IMR-90 (cell line): ENCODE results near the gene SLC66A2. TPM values are rescaled to one million over a fixed set of nuclear protein-coding genes. Genes with fewer than 3 reads are reported as not detected.

Source experiments
- ATAC-seq: fragments of 200-7000 bp; cut with Tn5 transposase; 2 replicates; pipeline ENCODE4 v1.9.1; 2020; ENCODE audit warnings: low read depth, mild to moderate bottlenecking, moderate library complexity
- BruUV-seq: library from RNA; stranded (reverse); fragments of 400-500 nt; replicated peaks from 2 replicates; lab custom pipeline; 2021; lab: Mats Ljungman, UMichigan
- CTCF ChIA-PET: fragments of 300-600 bp; formaldehyde crosslinking; extraction: SDS; loops from one replicate; lab custom pipeline; 2021; ENCODE audit warnings: antibody characterized with exemption; lab: Yijun Ruan, JAX
- POLR2A ChIA-PET: fragments of 300-600 bp; sonication (Branson Sonifier 250); formaldehyde crosslinking; loops from one replicate; lab custom pipeline; 2022; ENCODE audit warnings: antibody characterized with exemption; ENCODE audit not compliant: unreplicated experiment; lab: Charles Lee
- DNase-seq: peaks from one replicate; pipeline ENCODE4 v3.0.0; 2013
- H2AFZ ChIP-seq: replicated peaks from 2 replicates; pipeline ENCODE3; 2013; ENCODE audit warnings: low read length, mild to moderate bottlenecking; ENCODE audit not compliant: poor library complexity
- H2AK5ac ChIP-seq: 2 replicates; pipeline ENCODE4 v1.6.1; 2013; ENCODE audit warnings: low read depth, low read length, inconsistent platforms
- H2AK9ac ChIP-seq: replicated peaks from 2 replicates; pipeline ENCODE3; 2013; ENCODE audit warnings: mild to moderate bottlenecking, low read depth, low read length, moderate library complexity; ENCODE audit not compliant: poor library complexity
- H2BK120ac ChIP-seq: 2 replicates; pipeline ENCODE4 v1.6.1; 2013; ENCODE audit warnings: low read depth, low read length, inconsistent platforms
- H2BK15ac ChIP-seq: 3 replicates; pipeline ENCODE4 v1.6.1; 2013; ENCODE audit warnings: low read depth, low read length, inconsistent platforms
- H2BK20ac ChIP-seq: 2 replicates; pipeline ENCODE4 v1.6.1; 2013; ENCODE audit warnings: low read depth, mild to moderate bottlenecking, inconsistent platforms, low read length, moderate library complexity
- H2BK5ac ChIP-seq: 2 replicates; pipeline ENCODE4 v1.6.1; 2013; ENCODE audit warnings: mild to moderate bottlenecking, low read depth, low read length, inconsistent platforms; ENCODE audit not compliant: poor library complexity, severe bottlenecking
- H3K14ac ChIP-seq: replicated peaks from 2 replicates; pipeline ENCODE4 v1.6.1; 2013; ENCODE audit warnings: low read depth, low read length, inconsistent platforms
- H3K18ac ChIP-seq: 2 replicates; pipeline ENCODE4 v1.6.1; 2013; ENCODE audit warnings: low read depth, low read length, control low read depth
- H3K23ac ChIP-seq: 2 replicates; pipeline ENCODE4 v1.6.1; 2013; ENCODE audit warnings: low read depth, low read length, inconsistent platforms
- H3K27ac ChIP-seq: 2 replicates; pipeline ENCODE4 v1.5.1; 2013; ENCODE audit warnings: mild to moderate bottlenecking, control low read depth, low read length; ENCODE audit not compliant: insufficient read depth
- H3K27me3 ChIP-seq: 2 replicates; pipeline ENCODE4 v1.6.1; 2013; ENCODE audit warnings: low read length; ENCODE audit not compliant: control insufficient read depth, insufficient read depth
- H3K36me3 ChIP-seq: 2 replicates; pipeline ENCODE4 v1.6.1; 2013; ENCODE audit warnings: low read length, mixed read lengths; ENCODE audit not compliant: control insufficient read depth, insufficient read depth
- H3K4ac ChIP-seq: 2 replicates; pipeline ENCODE4 v1.6.1; 2013; ENCODE audit warnings: low read depth, low read length, inconsistent platforms
- H3K4me1 ChIP-seq: 2 replicates; pipeline ENCODE4 v1.6.1; 2013; ENCODE audit warnings: low read length, mixed read lengths; ENCODE audit not compliant: control insufficient read depth, insufficient read depth
- H3K4me2 ChIP-seq: 2 replicates; pipeline ENCODE4 v1.6.1; 2013; ENCODE audit warnings: low read depth, mild to moderate bottlenecking, control low read depth, low read length, moderate library complexity
- H3K4me3 ChIP-seq: 2 replicates; pipeline ENCODE4 v1.5.1; 2013; ENCODE audit warnings: low read depth, mild to moderate bottlenecking, control low read depth, low read length, moderate library complexity; ENCODE audit not compliant: insufficient read depth
- H3K56ac ChIP-seq: 2 replicates; pipeline ENCODE4 v1.6.1; 2013; ENCODE audit warnings: low read length, inconsistent platforms; ENCODE audit not compliant: insufficient read depth; ENCODE audit errors: extremely low read depth
- H3K79me1 ChIP-seq, 2 experiments: 2 replicates each; pipeline ENCODE4 v1.6.1; 2013; ENCODE audit warnings: low read length in 2 of 2, inconsistent platforms in 1 of 2, low read depth in 1 of 2
- H3K9ac ChIP-seq: 2 replicates; pipeline ENCODE4 v1.6.1; 2013; ENCODE audit warnings: low read depth, low read length, control low read depth
- H3K9me1 ChIP-seq: 2 replicates; pipeline ENCODE4 v1.6.1; 2013; ENCODE audit warnings: low read length, inconsistent platforms; ENCODE audit not compliant: insufficient read depth
- H3K9me3 ChIP-seq: 2 replicates; pipeline ENCODE4 v1.6.1; 2013; ENCODE audit warnings: low read length; ENCODE audit not compliant: control insufficient read depth, insufficient read depth
- H4K20me1 ChIP-seq: 2 replicates; pipeline ENCODE4 v1.6.1; 2013; ENCODE audit warnings: low read length, inconsistent platforms; ENCODE audit not compliant: insufficient read depth
- H4K5ac ChIP-seq: 2 replicates; pipeline ENCODE4 v1.6.1; 2013; ENCODE audit warnings: mild to moderate bottlenecking, low read depth, low read length, control low read depth
- H4K8ac ChIP-seq, 2 experiments: 2 replicates each; pipeline ENCODE4 v1.6.1; 2013; ENCODE audit warnings: low read depth in 2 of 2, low read length in 2 of 2, control low read depth in 1 of 2, inconsistent platforms in 1 of 2
- H4K91ac ChIP-seq: 2 replicates; pipeline ENCODE4 v1.6.1; 2013; ENCODE audit warnings: low read depth, low read length, inconsistent platforms; ENCODE audit not compliant: insufficient read depth
- MAFK ChIP-seq: IDR thresholded peaks from 2 replicates; pipeline ENCODE4 v1.6.1; 2012; ENCODE audit warnings: low read depth, low read length, improper control_type of control experiment
- USF2 ChIP-seq: fragments of 150-350 bp; IDR thresholded peaks from 2 replicates; pipeline ENCODE4 v1.6.1; 2017; ENCODE audit warnings: mild to moderate bottlenecking, antibody characterized with exemption, low read length, low read depth
- WGBS, 2 experiments: methylation state at CpG; one replicate each; pipeline versions ENCODE4 v1.1.5 to v1.1.7; 2013; ENCODE audit warnings: missing lambda C conversion rate in 2 of 2; ENCODE audit not compliant: insufficient read length in 1 of 2; ENCODE audit errors: extremely low coverage in 2 of 2; 5-methylcytosine and 5-hydroxymethylcytosine counted together
- dilution Hi-C: fragments of 300-500 bp; cut with HindIII; formaldehyde crosslinking; loops from one replicate; pipeline ENCODE4 v1.14.3; 2018; ENCODE audit warnings: low sequenced_read_pairs; ENCODE audit not compliant: unreplicated experiment
- in situ Hi-C: fragments of 300-500 bp; cut with MboI; formaldehyde crosslinking; loops from 3 replicates; pipeline ENCODE4 v1.14.3; 2019; ENCODE audit warnings: low sequenced_read_pairs, inconsistent platforms, mixed read lengths
- intact Hi-C: fragments of 100-400 bp; cut with micrococcal nuclease; formaldehyde crosslinking; loops from 2 replicates; pipeline ENCODE4 v1.10.0; 2022
- polyA plus RNA-seq, 3 experiments: library from polyadenylated mRNA; depleted of rRNA; stranded (reverse); fragments of >200 nt; gene quantifications; 2 replicates each; pipeline ENCODE4 v1.2.3, GENCODE V29; 2012; ENCODE audit warnings: low replicate concordance in 1 of 3
- total RNA-seq: library from RNA; depleted of rRNA; stranded (reverse); fragments of >200 nt; gene quantifications from 2 replicates; pipeline ENCODE4 v1.2.3, GENCODE V29; 2012

SLC66A2 gene
- total and polyA plus RNA-seq, 2 of the 4 experiments (the other 2 are of a cell fraction), result 17.6 to 23.5 TPM

GRCh38 chr18:79930020-79930642 is 21.3 kb downstream of the SLC66A2 start:
- no CpG with 5 or more reads among the region's 2 CpGs for WGBS, 2 experiments
- H2AK9ac ChIP-seq, result no peak overlapping the region
- H3K9me3 ChIP-seq, result peaks cover 22% of the 10 kb centered on the region
- in situ Hi-C loops, result no loop called here
- H3K4me1 ChIP-seq, result no peaks in the 10 kb centered on the region
- H4K5ac ChIP-seq, result no peak overlapping the region
- ChIA-PET CTCF (no interaction called here), POLR2A (no interaction called here)
- no peak overlapping the region for H2AK5ac ChIP-seq
- no peak overlapping the region for H3K4ac ChIP-seq
- no peak overlapping the region for H4K8ac ChIP-seq
- H4K91ac ChIP-seq, result no peak overlapping the region
- no peak overlapping the region for H3K18ac ChIP-seq
- no peak overlapping the region for H2BK120ac ChIP-seq
- no peak overlapping the region for H3K14ac ChIP-seq
- H3K23ac ChIP-seq, result no peak overlapping the region
- H3K4me3 ChIP-seq, result no peak overlapping the region
- no peak overlapping the region for H3K9ac ChIP-seq
- no peak overlapping the region for H2AFZ ChIP-seq
- H3K56ac ChIP-seq, result no peak overlapping the region
- H2BK5ac ChIP-seq, result no peak overlapping the region
- TF ChIP-seq MAFK, result no peak
- no peak for TF ChIP-seq USF2
- no peak overlapping the region for H3K27ac ChIP-seq
- no TSS peak for BruUV-seq
- H2BK20ac ChIP-seq, result no peak overlapping the region
- dilution Hi-C loops, result no loop called here
- DNase-seq (peak; percentile 13), ATAC-seq (no peak)
- intact Hi-C loops, result no loop called here
- H3K36me3 ChIP-seq, result peaks cover 28% of the 10 kb centered on the region
- no peak overlapping the region for H3K4me2 ChIP-seq
- peaks cover 21 to 49% of the 10 kb centered on the region in 2 experiments for H3K79me1 ChIP-seq
- peaks cover 2% of the 10 kb centered on the region for H3K9me1 ChIP-seq
- no peaks in the 10 kb centered on the region for H3K27me3 ChIP-seq
- H4K20me1 ChIP-seq, result peaks cover 14% of the 10 kb centered on the region
- no peak overlapping the region for H2BK15ac ChIP-seq
